Thoracic aorta (tissue), 2 donors: ENCODE results near the gene ABCB7. TPM values are rescaled to one million over a fixed set of nuclear protein-coding genes. Genes with fewer than 3 reads are reported as not detected.

Source experiments
- ATAC-seq: fragments of 150-250 bp; one replicate; pipeline ENCODE4 v1.8.0; 2017; ENCODE audit warnings: low read depth; ENCODE audit not compliant: insufficient number of reproducible peaks, low FRiP score
- DNase-seq: peaks from one replicate; pipeline ENCODE4 v3.0.0-alpha.2; 2020; ENCODE audit warnings: low spot score
- H3K27ac ChIP-seq, 2 donors: fragments of 200-600 bp; sonication (generic); 1 replicate in 1 of 2; 2 replicates in 1 of 2; pipeline ENCODE4 v1.5.1; 2016; ENCODE audit warnings: mild to moderate bottlenecking in 2 of 2, moderate library complexity in 2 of 2
- H3K27me3 ChIP-seq: fragments of 200-600 bp; sonication (generic); replicated peaks from 2 replicates; pipeline ENCODE4 v1.6.0; 2016; ENCODE audit warnings: mild to moderate bottlenecking; ENCODE audit not compliant: insufficient read depth
- H3K36me3 ChIP-seq: fragments of 200-600 bp; sonication (generic); one replicate; pipeline ENCODE4 v1.5.1; 2016
- H3K4me1 ChIP-seq, 2 donors: fragments of 200-600 bp; sonication (generic); 1 replicate in 1 of 2; 2 replicates in 1 of 2; pipeline versions ENCODE4 v1.5.1 to v1.6.0; 2016; ENCODE audit warnings: low read depth in 2 of 2, mild to moderate bottlenecking in 1 of 2; ENCODE audit not compliant: control insufficient read depth in 1 of 2
- H3K4me3 ChIP-seq: fragments of 200-600 bp; sonication (generic); 2 replicates; pipeline ENCODE4 v1.5.1; 2016; ENCODE audit warnings: mild to moderate bottlenecking
- H3K9me3 ChIP-seq: fragments of 200-600 bp; sonication (generic); 2 replicates; pipeline ENCODE4 v1.5.1; 2016
- total RNA-seq, 2 donors: library from RNA; depleted of rRNA; stranded (reverse); fragments of >200 nt; gene quantifications; one replicate each; pipeline versions ENCODE4 v1.1.0 to v1.2.3, GENCODE V29; 2016
- TF ChIP-seq, protein P1 (sequence below): fragments of 200-600 bp; sonication (generic); IDR thresholded peaks from one replicate; pipeline ENCODE4 v1.5.1; 2019; ENCODE audit warnings: antibody characterized with exemption

ABCB7 gene
- total RNA-seq, 2 donors from 2014 or later = 12.5 to 25.0 TPM

DNA sequence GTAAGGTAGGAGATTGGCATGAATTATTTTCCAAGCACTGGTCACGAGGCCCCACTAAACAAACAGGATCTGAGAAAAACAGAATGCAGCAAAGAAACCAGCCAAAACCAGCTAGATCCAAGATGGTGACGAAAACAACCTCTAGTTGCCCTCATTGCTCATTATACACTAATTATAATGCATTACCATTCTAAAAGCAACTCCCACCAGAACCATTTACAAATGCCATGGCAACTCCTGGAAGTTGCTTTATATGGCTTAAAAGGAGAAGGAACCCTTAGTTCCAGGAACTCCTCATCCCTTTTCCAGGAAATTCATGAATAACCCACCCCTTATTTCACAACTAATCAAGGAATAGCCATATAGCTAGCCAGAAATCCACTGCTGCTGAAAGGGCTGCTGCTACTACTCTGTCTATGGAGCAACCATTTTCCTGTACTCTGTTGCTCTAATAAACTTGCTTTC lies 69.3 kb downstream of the ABCB7 start:
- ATAC-seq = no peak
- Histone ChIP-seq H3K4me3 (no peak overlapping the region), H3K9me3 (no peaks in the 10 kb centered on the region), H3K27ac (no peak overlapping the region), H3K4me1 (no peaks in the 10 kb centered on the region), H3K36me3 (no peaks in the 10 kb centered on the region), H3K27me3 (no peaks in the 10 kb centered on the region)
- DNase-seq = no peak
- TF ChIP-seq, protein P1, sequence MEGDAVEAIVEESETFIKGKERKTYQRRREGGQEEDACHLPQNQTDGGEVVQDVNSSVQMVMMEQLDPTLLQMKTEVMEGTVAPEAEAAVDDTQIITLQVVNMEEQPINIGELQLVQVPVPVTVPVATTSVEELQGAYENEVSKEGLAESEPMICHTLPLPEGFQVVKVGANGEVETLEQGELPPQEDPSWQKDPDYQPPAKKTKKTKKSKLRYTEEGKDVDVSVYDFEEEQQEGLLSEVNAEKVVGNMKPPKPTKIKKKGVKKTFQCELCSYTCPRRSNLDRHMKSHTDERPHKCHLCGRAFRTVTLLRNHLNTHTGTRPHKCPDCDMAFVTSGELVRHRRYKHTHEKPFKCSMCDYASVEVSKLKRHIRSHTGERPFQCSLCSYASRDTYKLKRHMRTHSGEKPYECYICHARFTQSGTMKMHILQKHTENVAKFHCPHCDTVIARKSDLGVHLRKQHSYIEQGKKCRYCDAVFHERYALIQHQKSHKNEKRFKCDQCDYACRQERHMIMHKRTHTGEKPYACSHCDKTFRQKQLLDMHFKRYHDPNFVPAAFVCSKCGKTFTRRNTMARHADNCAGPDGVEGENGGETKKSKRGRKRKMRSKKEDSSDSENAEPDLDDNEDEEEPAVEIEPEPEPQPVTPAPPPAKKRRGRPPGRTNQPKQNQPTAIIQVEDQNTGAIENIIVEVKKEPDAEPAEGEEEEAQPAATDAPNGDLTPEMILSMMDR = no peak

DNA sequence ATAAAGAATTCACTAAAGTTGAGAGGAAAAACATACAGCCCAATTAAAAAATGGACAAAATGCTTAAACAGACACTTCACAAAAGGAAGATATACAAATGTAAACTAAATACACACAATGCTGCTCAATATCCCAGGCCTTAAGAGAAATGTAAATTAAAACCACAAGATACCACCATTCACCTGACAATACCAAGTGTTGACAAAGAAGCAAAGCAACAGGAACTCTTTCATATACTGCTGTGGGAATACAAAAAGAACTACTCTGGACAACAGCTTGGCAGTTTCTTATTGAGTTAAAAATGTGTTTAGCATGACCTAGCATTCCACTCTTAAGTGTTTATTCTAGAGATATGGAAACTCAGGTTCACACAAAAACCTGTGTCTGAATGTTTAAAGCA lies 71.3 kb downstream of the ABCB7 start:
- no peaks in the 10 kb centered on the region for H3K4me1 ChIP-seq
- H3K27ac ChIP-seq = no peak overlapping the region
- TF ChIP-seq, protein P1 = no peak
- H3K4me3 ChIP-seq = no peak overlapping the region
- ATAC-seq (no peak), DNase-seq (no peak)
- no peaks in the 10 kb centered on the region for H3K36me3 ChIP-seq
- no peaks in the 10 kb centered on the region for H3K27me3 ChIP-seq
- H3K9me3 ChIP-seq = no peaks in the 10 kb centered on the region

- Histone ChIP-seq H3K27me3 (no peaks in the 10 kb centered on the region), H3K27ac (no peak overlapping the region), H3K4me3 (no peak overlapping the region), H3K36me3 (no peaks in the 10 kb centered on the region), H3K4me1 (no peaks in the 10 kb centered on the region), H3K9me3 (no peaks in the 10 kb centered on the region)
- DNase-seq = no peak
- TF ChIP-seq, protein P1 = no peak
- no peak for ATAC-seq
Measured at GRCh38 chrX:75076429-75076828, 79.7 kb downstream of the ABCB7 start.

DNA sequence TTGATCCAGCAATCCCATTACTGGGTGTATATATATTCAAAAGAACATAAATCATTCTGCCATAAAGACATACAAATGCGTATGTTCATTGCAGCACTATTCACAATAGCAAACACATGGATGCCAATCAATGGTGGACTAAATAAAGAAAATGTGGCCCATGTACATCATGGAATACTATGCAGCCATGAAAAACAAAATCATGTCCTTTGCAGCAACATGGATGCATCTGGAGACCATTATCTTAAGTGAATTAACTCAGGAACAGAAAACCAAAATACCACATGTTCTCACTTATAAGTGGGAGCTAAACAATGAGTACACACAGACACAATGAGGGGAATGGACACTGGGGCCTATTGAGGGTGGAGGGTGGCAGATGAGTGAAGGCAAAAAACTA lies 81.6 kb downstream of the ABCB7 start:
- ATAC-seq (no peak), DNase-seq (no peak)
- Histone ChIP-seq H3K4me1 (no peaks in the 10 kb centered on the region), H3K36me3 (no peaks in the 10 kb centered on the region), H3K4me3 (no peak overlapping the region), H3K27me3 (no peaks in the 10 kb centered on the region), H3K27ac (no peak overlapping the region), H3K9me3 (no peaks in the 10 kb centered on the region)
- TF ChIP-seq, protein P1 = no peak

DNA sequence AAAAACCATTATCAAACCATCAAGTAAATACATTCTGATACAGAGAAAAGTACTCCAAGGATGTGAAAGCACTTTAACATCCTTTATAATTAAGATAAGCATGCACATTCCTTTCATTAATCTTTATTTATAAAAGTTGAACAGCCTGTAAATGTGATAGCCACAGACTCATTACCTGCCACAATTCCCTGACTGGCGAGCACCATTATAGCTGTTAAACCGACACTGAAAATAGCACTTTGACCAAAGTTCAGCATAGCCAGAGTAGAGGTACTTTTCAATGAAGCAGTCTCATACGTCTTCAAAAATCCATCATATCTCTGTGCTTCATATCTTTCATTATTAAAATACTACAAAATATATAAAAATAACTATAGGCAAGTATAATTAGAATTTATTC lies 84.7 kb downstream of the ABCB7 start:
- Histone ChIP-seq H3K36me3 (no peaks in the 10 kb centered on the region), H3K9me3 (no peaks in the 10 kb centered on the region), H3K4me3 (no peak overlapping the region), H3K4me1 (no peaks in the 10 kb centered on the region), H3K27ac (no peak overlapping the region), H3K27me3 (no peaks in the 10 kb centered on the region)
- DNase-seq (no peak), ATAC-seq (no peak)
- TF ChIP-seq, protein P1 = no peak
